Measurements from ENCODE around the gene EXOC6B. TPM values are rescaled to one million over a fixed set of nuclear protein-coding genes. Genes with fewer than 3 reads are reported as not detected.

EXOC6B gene
- total and polyA plus RNA-seq, 8 donors, result 2.4 to 19.2 (median 11.3) TPM

DNA sequence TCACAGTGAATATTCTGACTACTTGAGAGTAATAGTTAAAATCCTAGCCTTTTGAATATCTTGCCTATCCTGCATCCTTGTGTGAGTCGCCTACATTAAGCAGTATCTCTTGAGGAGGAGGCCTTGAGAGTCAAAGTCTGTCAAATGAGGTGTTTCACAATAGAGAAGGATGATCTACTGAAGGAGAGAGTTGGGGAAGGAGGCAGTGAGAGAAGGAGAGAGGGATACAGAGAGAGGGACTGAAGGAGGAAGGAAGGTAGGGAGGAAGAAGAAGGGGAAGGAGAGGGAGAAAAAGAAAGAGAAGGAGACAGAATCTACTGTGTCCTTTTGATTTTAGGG, 554.6 kb downstream of the EXOC6B start:
- Histone ChIP-seq H3K4me3 (no peak overlapping the region), H3K27me3 (no peaks in the 10 kb centered on the region), H3K27ac (no peak overlapping the region), H3K9me3 (no peaks in the 10 kb centered on the region), H3K4me1 (peaks cover 0 to 5% (median 3%) of the 10 kb centered on the region in 3 donors), H3K36me3 (no peaks in the 10 kb centered on the region)
- WGBS, 2 donors, result 66 to 77% methylated on average over 1 of the region's 1 CpG
- DNase-seq (no peak), FAIRE-seq (no peak), ATAC-seq (no peak)
- intact Hi-C loops (cut with DNase I), result no loop called here
- TF ChIP-seq, protein P1, sequence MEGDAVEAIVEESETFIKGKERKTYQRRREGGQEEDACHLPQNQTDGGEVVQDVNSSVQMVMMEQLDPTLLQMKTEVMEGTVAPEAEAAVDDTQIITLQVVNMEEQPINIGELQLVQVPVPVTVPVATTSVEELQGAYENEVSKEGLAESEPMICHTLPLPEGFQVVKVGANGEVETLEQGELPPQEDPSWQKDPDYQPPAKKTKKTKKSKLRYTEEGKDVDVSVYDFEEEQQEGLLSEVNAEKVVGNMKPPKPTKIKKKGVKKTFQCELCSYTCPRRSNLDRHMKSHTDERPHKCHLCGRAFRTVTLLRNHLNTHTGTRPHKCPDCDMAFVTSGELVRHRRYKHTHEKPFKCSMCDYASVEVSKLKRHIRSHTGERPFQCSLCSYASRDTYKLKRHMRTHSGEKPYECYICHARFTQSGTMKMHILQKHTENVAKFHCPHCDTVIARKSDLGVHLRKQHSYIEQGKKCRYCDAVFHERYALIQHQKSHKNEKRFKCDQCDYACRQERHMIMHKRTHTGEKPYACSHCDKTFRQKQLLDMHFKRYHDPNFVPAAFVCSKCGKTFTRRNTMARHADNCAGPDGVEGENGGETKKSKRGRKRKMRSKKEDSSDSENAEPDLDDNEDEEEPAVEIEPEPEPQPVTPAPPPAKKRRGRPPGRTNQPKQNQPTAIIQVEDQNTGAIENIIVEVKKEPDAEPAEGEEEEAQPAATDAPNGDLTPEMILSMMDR (IDR thresholded peaks at IDR 0.05), result no peak

DNA sequence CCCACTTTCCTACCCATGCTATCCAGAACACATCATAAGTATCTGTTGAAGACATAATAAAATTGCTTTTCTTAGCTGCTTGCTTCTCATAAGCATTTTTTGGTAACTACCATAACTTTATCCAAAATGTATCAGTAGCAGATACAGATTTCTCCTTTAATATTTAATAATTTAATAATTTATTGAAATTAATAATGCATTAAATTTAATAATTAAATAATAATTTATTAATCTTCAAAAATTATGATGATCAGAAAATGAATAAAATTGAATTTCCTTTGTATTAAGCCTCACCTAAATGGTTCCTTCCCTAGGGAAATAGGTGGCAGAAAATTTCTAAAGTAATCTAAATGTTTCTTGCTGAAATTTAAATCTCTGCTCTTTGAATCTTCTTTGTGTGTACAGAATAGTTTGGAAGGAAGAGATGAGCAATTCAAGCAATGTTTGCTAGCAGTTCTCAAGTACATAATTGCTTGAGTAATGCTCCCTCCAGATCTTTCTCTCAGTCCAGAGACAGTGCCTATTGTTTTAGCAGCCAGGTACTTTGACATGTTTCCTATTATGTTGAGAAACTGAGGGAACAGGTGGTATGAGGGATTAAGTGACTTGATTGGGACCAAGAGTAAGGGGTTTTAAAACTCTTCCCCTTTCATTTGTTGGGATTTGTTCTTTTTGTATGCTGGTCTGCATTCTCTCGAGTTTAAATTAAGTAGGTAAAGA, 555.1 kb downstream of the EXOC6B start:
- TF ChIP-seq, protein P1 (IDR thresholded peaks at IDR 0.05), result no peak
- WGBS, 2 donors, result 77 to 85% methylated on average over 1 of the region's 1 CpG
- intact Hi-C loops (cut with DNase I), result no loop called here
- Histone ChIP-seq H3K4me1 (peaks cover 0 to 5% (median 3%) of the 10 kb centered on the region in 3 donors), H3K9me3 (no peaks in the 10 kb centered on the region), H3K27ac (no peak overlapping the region), H3K27me3 (no peaks in the 10 kb centered on the region), H3K36me3 (no peaks in the 10 kb centered on the region), H3K4me3 (no peak overlapping the region)
- peak; percentile 34 for FAIRE-seq
- DNase-seq, result no peak
- ATAC-seq, result no peak

DNA sequence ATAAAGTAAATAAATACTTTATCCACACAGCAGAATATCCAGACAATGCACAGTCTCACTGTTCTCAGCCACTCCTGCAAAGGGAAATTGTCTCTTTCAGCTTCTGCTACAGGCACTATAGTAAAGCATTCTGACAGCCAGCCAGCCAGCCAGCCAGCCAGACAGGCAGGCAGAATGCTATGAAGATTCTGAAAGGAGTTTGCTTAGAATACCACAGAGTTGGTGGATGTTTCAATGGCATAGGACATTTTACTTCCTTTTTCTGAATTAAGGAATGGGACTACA, 562.1 kb downstream of the EXOC6B start:
- Histone ChIP-seq H3K36me3 (no peaks in the 10 kb centered on the region), H3K27ac (no peak overlapping the region), H3K4me1 (no peaks in the 10 kb centered on the region), H3K9me3 (no peaks in the 10 kb centered on the region), H3K4me3 (no peak overlapping the region), H3K27me3 (no peaks in the 10 kb centered on the region)
- intact Hi-C loops (cut with DNase I), result no loop called here
- FAIRE-seq (no peak), ATAC-seq (no peak), DNase-seq (no peak)
- TF ChIP-seq, protein P1 (IDR thresholded peaks at IDR 0.05), result no peak

DNA sequence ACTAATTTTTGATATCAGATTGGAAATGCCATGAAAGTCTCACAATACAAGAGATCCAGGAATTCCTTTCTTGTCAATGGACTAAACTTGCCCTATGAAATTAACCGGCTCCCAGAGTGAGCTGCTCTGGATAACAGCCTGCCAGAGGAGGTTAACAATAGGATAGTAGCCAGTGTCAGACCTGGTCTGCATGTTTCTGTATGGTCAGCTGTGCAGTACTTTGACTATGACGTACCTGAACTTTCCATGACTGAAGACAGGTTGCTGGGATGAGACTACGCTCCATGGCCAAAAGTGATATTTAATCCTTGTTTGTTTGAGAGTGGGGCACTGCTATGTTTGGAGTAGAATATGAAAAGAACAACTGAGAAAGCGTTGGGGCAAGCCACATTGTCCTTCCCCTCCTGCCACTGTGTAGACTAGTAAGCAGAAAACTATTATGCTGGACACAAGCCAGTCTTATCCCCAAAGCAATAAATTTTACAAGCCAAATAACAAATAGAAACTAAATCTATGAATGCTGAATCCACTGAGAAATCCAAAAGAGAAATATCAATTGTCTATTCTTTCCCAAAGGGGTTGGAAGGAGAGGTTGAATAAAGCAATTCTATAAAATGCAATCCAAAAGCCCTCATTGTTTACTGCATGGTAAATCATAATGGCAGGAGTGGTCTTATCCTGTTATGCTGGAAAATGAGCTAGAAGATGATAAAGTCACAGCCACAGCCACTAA, 562.6 kb downstream of the EXOC6B start:
- intact Hi-C loops (cut with DNase I), result no loop called here
- DNase-seq (no peak), ATAC-seq (no peak), FAIRE-seq (no peak)
- Histone ChIP-seq H3K4me3 (no peak overlapping the region), H3K9me3 (no peaks in the 10 kb centered on the region), H3K4me1 (no peaks in the 10 kb centered on the region), H3K36me3 (no peaks in the 10 kb centered on the region), H3K27me3 (no peaks in the 10 kb centered on the region), H3K27ac (no peak overlapping the region)
- TF ChIP-seq, protein P1 (IDR thresholded peaks at IDR 0.05), result no peak
- WGBS, 2 donors, result 86 to 89% methylated on average over 4 of the region's 4 CpGs

DNA sequence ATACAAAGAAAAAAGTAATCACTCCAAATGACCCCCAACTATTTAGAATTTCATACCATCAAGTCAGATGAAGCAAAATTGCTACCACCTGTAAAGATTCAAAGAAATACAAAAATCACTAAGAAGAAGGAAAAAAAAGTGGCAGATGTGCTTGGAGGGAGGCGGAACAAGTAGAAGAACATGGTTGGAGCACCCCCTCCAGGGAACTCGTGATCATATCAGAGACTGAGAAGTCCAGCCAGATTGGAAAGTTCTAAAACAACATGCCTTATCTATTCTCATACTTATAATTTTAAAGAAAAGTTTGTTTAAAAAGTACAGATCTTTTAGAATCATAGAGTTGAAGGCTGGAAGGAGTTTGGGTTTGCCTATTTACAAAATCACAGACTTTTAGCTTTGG, 564.8 kb downstream of the EXOC6B start:
- DNase-seq (no peak), FAIRE-seq (no peak), ATAC-seq (no peak)
- no peaks in the 10 kb centered on the region for H3K27me3 ChIP-seq
- no peak overlapping the region for H3K4me3 ChIP-seq
- H3K36me3 ChIP-seq, result no peaks in the 10 kb centered on the region
- TF ChIP-seq, protein P1 (IDR thresholded peaks at IDR 0.05), result no peak
- no peaks in the 10 kb centered on the region for H3K4me1 ChIP-seq
- intact Hi-C loops (cut with DNase I), result no loop called here
- no peak overlapping the region for H3K27ac ChIP-seq
- 70 to 80% methylated on average over 2 of the region's 2 CpGs for WGBS, 2 donors
- no peaks in the 10 kb centered on the region for H3K9me3 ChIP-seq

All from pancreas (tissue), 10 donors.